C4-2B (cell line): ENCODE measurements around the gene GABRA5.

Experiments
- H3K27ac ChIP-seq: fragments of 450-650 bp; 2 replicates; pipeline ENCODE4 v1.5.1; 2017
- CTCF ChIP-seq: fragments of 450-650 bp; conservative IDR thresholded peaks from 2 replicates; pipeline ENCODE4 v1.5.1; 2017; ENCODE audit warnings: mild to moderate bottlenecking
- ZFX ChIP-seq: fragments of 450-650 bp; IDR thresholded peaks from 2 replicates; pipeline ENCODE4 v1.6.1; 2017

GABRA5 gene

DNA sequence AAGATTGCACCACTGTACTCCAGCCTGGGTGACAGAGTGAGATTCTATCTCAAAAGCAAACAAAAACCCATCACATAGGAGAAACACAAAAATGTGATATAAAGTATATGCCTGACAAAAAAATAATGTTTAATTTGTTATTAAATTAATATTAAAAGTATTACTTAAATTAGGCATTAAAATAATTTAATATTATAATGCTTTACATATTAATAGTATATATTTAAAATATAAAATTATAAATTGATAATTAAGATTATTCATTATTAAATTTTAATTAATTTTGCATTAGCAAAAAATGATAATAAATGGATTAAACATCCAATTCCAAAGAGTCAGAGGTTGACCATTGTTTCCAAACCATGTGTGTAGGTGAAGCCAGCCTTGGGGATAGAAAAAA is 22.0 kb upstream of the GABRA5 start:
- TF ChIP-seq ZFX (no peak), CTCF (no peak)
- H3K27ac ChIP-seq: no peak overlapping the region

DNA sequence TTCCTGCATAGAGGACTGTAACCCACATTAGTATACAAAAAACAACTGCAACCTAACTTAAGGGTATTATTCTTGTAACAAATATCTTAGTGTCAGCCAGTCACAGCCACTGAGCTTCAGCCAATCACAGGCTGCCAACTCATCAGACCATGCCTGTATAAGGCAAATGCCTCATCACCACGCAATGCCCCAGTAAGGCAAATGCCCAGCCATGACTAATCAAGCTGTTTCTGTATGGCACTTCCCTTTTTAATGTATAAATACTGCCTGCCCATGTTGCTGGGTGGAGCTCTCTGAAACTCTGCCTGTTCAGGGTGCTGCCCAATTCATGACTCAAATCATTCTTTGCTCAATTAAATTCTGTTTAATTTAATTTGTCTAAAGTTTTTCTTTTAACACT is 18.4 kb upstream of the GABRA5 start:
- TF ChIP-seq CTCF (no peak), ZFX (no peak)
- H3K27ac ChIP-seq: no peak overlapping the region

DNA sequence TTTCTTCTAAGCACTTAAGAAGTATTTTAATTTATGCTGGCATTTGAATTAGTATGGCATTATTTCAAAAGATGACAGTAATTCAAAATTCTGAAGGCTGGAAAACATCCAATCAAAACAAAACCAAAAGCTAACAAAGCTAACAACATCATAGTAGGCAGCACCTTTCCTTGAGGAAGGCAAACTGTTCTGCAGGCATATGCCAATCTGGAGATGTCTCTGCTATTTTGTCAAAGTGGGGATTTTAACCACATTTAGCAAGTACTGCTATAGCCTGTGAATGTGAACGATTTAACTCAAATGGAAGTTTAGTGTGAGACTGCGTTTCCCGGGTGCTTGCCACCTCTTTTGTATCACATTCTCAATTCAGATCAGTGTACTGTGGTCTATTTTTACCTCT is 16.7 kb upstream of the GABRA5 start:
- H3K27ac ChIP-seq: no peak overlapping the region
- TF ChIP-seq ZFX (no peak), CTCF (no peak)

DNA sequence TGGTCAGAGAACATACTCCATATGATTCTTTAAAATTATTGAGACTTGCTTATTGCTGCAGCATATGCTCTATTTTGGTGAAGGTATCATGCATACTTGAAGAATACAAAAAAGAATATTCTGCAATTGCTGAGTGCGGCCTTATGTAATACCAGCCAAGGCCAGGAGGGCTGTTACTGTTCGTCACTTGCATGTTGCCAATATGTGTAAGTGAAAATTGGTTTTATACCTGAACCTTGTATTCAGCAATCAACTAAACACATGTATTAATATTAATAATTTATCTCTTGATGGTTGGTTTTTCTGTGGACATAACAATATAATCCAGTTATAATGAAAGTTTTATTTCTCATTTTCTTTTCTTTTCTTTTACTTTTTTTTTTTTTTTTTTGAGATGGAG is 13.9 kb upstream of the GABRA5 start:
- H3K27ac ChIP-seq: no peak overlapping the region
- TF ChIP-seq CTCF: no peak
- TF ChIP-seq ZFX: no peak

DNA sequence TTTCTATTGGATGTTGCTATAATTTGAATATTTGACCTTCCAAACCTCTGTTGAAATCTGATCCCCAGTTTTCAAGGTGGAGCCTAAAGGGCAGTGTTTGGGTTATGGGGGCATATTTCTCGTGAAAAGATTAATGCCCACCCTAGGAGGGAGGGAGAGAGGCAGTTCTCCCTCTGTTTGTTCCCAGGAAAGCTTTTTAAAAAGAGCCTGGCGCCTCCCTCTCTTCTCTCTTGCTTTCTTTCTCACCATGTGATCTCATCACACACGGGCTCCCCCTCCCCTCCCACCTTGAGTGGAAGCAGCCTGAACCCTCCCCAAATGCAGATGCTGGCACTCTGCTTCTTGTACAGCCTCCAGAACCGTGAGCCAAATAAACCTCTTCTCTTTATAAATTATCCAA is 12.4 kb upstream of the GABRA5 start:
- TF ChIP-seq CTCF: no peak
- no peak for TF ChIP-seq ZFX
- H3K27ac ChIP-seq: no peak overlapping the region

GRCh38 chr15:26864664-26865191 is 2.1 kb upstream of the GABRA5 start:
- H3K27ac ChIP-seq: no peak overlapping the region
- no peak for TF ChIP-seq ZFX
- peak; percentile 87 for TF ChIP-seq CTCF

DNA sequence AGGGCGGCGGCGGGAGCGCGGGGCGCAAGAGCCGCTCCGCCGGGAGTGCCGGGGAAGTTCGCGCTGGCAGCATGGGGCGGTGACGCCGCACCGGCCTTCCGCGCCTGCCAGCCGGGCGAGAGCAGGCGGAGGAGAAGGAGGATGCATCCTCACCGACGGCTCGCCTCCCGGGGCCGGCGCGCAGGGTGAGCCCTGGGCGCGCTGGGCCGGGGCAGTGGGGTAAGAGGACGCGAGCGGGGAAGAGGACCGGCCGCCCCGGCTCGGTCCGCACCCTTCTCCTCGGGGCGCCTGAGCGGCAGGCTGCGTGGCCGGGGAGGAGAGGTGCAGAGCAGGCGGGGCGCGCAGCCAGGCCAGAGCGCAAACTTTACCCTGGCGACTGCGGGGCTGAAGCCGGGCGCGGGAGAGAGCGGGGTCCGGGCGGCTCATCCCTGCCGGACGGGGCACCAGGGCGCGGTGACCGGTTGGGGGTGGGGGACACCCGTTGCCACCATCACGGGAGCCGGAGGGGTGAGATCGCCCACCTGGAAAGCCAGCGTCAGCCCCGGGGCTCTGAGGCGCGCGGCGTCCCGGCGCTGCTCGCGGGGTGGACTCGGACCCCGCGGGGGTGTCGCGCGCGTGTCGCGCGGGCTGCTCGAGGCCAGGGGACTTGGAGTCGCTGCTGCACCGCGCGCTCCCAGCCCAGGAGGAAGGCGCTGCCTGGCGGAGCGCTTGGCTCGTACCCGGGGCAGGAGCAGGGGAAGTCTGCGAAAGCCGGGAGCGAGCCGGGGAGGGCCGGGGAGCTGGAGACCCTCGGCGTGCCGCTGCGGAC is 542 bp downstream of the GABRA5 start:
- no peak overlapping the region for H3K27ac ChIP-seq
- 0 out of 2 replicates have a peak, but pooled peaks have one; percentile 27 for TF ChIP-seq ZFX
- peak; percentile 68 for TF ChIP-seq CTCF
